ENCODE measurements around the gene OTOP2.

DNA sequence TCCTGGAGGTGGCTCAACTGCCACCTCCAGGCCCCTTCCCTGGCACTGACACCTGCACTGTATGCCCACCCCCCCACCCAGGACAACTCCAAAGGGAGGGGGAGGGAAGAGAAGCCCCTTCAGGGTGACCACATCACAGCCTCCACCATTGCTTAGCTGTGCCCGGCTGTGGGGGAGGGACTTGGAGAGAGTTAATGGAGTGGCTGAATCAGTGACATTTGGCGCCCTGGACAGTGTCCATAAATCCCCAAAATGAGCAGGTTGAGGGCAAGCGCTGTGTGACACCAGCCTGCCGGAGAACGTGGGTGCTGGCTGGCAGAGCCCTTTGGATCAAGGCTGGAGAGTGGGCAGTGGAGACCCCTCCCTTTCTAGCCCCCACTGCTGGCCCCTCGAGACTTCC lies 1.9 kb upstream of the OTOP2 start:
- TF ChIP-seq STAT3 (IDR thresholded peaks at IDR 0.05; ENCODE audit: low read depth, low read length): no peak
- TF ChIP-seq, protein P1, sequence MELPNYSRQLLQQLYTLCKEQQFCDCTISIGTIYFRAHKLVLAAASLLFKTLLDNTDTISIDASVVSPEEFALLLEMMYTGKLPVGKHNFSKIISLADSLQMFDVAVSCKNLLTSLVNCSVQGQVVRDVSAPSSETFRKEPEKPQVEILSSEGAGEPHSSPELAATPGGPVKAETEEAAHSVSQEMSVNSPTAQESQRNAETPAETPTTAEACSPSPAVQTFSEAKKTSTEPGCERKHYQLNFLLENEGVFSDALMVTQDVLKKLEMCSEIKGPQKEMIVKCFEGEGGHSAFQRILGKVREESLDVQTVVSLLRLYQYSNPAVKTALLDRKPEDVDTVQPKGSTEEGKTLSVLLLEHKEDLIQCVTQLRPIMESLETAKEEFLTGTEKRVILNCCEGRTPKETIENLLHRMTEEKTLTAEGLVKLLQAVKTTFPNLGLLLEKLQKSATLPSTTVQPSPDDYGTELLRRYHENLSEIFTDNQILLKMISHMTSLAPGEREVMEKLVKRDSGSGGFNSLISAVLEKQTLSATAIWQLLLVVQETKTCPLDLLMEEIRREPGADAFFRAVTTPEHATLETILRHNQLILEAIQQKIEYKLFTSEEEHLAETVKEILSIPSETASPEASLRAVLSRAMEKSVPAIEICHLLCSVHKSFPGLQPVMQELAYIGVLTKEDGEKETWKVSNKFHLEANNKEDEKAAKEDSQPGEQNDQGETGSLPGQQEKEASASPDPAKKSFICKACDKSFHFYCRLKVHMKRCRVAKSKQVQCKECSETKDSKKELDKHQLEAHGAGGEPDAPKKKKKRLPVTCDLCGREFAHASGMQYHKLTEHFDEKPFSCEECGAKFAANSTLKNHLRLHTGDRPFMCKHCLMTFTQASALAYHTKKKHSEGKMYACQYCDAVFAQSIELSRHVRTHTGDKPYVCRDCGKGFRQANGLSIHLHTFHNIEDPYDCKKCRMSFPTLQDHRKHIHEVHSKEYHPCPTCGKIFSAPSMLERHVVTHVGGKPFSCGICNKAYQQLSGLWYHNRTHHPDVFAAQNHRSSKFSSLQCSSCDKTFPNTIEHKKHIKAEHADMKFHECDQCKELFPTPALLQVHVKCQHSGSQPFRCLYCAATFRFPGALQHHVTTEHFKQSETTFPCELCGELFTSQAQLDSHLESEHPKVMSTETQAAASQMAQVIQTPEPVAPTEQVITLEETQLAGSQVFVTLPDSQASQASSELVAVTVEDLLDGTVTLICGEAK (IDR thresholded peaks at IDR 0.05; ENCODE audit: borderline replicate concordance): no peak
- TF ChIP-seq, protein P2, sequence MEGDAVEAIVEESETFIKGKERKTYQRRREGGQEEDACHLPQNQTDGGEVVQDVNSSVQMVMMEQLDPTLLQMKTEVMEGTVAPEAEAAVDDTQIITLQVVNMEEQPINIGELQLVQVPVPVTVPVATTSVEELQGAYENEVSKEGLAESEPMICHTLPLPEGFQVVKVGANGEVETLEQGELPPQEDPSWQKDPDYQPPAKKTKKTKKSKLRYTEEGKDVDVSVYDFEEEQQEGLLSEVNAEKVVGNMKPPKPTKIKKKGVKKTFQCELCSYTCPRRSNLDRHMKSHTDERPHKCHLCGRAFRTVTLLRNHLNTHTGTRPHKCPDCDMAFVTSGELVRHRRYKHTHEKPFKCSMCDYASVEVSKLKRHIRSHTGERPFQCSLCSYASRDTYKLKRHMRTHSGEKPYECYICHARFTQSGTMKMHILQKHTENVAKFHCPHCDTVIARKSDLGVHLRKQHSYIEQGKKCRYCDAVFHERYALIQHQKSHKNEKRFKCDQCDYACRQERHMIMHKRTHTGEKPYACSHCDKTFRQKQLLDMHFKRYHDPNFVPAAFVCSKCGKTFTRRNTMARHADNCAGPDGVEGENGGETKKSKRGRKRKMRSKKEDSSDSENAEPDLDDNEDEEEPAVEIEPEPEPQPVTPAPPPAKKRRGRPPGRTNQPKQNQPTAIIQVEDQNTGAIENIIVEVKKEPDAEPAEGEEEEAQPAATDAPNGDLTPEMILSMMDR (IDR thresholded peaks at IDR 0.05 in 2 of 3, conservative IDR thresholded peaks at IDR 0.05 in 1 of 3; ENCODE audit: control insufficient read depth in 2 of 3, extremely low read depth in 1 of 3, insufficient read depth in 1 of 3, low read depth in 3 of 3, low read length in 3 of 3): no peak
- no peak for TF ChIP-seq RAD21 (IDR thresholded peaks at IDR 0.05; ENCODE audit: insufficient read depth, low read depth, low read length)
- no peak for TF ChIP-seq SMC3 (IDR thresholded peaks at IDR 0.05; ENCODE audit: borderline replicate concordance, low read length)
- no peak for TF ChIP-seq NRF1 (conservative IDR thresholded peaks at IDR 0.05; ENCODE audit: low read depth, low read length)
- TF ChIP-seq SIX5 (IDR thresholded peaks at IDR 0.05; ENCODE audit: low read depth, low read length, severe bottlenecking): no peak
- no peak for TF ChIP-seq JUNB (IDR thresholded peaks at IDR 0.05)
- no peak for TF ChIP-seq CEBPB (IDR thresholded peaks at IDR 0.05; ENCODE audit: borderline replicate concordance in 1 of 2, low read depth in 2 of 2, low read length in 2 of 2)
- no peak for TF ChIP-seq BMI1 (IDR thresholded peaks at IDR 0.05; ENCODE audit: borderline replicate concordance)
- no peak for TF ChIP-seq RFX5 (IDR thresholded peaks at IDR 0.05; ENCODE audit: low read depth, low read length)
- TF ChIP-seq HDAC2 (IDR thresholded peaks at IDR 0.05): no peak
- no peak for TF ChIP-seq POLR2AphosphoS2 (IDR thresholded peaks at IDR 0.05; ENCODE audit: low read depth, low read length)
- TF ChIP-seq, protein P3, sequence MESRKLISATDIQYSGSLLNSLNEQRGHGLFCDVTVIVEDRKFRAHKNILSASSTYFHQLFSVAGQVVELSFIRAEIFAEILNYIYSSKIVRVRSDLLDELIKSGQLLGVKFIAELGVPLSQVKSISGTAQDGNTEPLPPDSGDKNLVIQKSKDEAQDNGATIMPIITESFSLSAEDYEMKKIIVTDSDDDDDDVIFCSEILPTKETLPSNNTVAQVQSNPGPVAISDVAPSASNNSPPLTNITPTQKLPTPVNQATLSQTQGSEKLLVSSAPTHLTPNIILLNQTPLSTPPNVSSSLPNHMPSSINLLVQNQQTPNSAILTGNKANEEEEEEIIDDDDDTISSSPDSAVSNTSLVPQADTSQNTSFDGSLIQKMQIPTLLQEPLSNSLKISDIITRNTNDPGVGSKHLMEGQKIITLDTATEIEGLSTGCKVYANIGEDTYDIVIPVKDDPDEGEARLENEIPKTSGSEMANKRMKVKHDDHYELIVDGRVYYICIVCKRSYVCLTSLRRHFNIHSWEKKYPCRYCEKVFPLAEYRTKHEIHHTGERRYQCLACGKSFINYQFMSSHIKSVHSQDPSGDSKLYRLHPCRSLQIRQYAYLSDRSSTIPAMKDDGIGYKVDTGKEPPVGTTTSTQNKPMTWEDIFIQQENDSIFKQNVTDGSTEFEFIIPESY (IDR thresholded peaks at IDR 0.05): no peak

Data from GM12878 (cell line).